HCT116 (cell line): ENCODE measurements around the gene DPF1. TPM values are rescaled to one million over a fixed set of nuclear protein-coding genes. Genes with fewer than 3 reads are reported as not detected.

Experiments
- ATAC-seq: fragments of 200-7000 bp; cut with Tn5 transposase; 2 replicates; pipeline ENCODE4 v1.9.1; 2020; ENCODE audit warnings: mild to moderate bottlenecking, moderate library complexity
- BruUV-seq: library from RNA; stranded (reverse); fragments of 400-500 nt; replicated peaks from 2 replicates; lab custom pipeline; 2021; lab: Mats Ljungman, UMichigan
- CTCF ChIA-PET: fragments of 300-600 bp; sonication (Branson Sonifier 250); formaldehyde crosslinking; loops from one replicate; lab custom pipeline; 2021; ENCODE audit warnings: antibody characterized with exemption; lab: Charles Lee
- POLR2A ChIA-PET: fragments of 300-600, 350-600 bp; sonication (Branson Sonifier 250); formaldehyde crosslinking; loops from one replicate; lab custom pipeline; 2021; ENCODE audit warnings: antibody characterized with exemption; lab: Charles Lee
- RAD21 ChIA-PET, 2 experiments: fragments of 300-600 bp; sonication (Branson Sonifier 250); formaldehyde crosslinking; loops; one replicate each; lab custom pipeline; 2023; ENCODE audit warnings: low total read pairs in 2 of 2; ENCODE audit not compliant: uncharacterized antibody in 2 of 2, unreplicated experiment in 2 of 2, low non-redundant PET in 1 of 2; lab: Charles Lee
- DNase-seq: peaks from one replicate; pipeline ENCODE4 v3.0.0-alpha.2; 2010; ENCODE audit warnings: low read depth, low spot score
- H2AFZ ChIP-seq: fragments of 200-600 bp; shearing (Covaris generic), sonication (generic); 2 replicates; pipeline ENCODE4 v1.6.1; 2017; ENCODE audit warnings: low read depth, mixed run types, mixed read lengths, antibody characterized with exemption, low read length; ENCODE audit not compliant: poor library complexity, severe bottlenecking
- H3K27ac ChIP-seq: 2 replicates; pipeline ENCODE4 v1.5.1; 2012; ENCODE audit warnings: low read depth, low read length
- H3K27me3 ChIP-seq: fragments of 200-600 bp; sonication (generic); 2 replicates; pipeline ENCODE4 v1.6.1; 2016; ENCODE audit warnings: mixed run types, low read length, mixed read lengths; ENCODE audit not compliant: insufficient read depth
- H3K36me3 ChIP-seq, 2 experiments: fragments of 200-500 bp in 1 of 2; fragments of 200-600 bp in 1 of 2; sonication (Bioruptor generic) in 1 of 2; sonication (generic) in 1 of 2; 2 replicates each; pipeline versions ENCODE4 v1.5.1 to v1.6.1; 2014 to 2016; ENCODE audit warnings: low read length in 2 of 2, inconsistent platforms in 1 of 2, mixed read lengths in 1 of 2, mixed run types in 1 of 2; ENCODE audit not compliant: insufficient read depth in 2 of 2, control insufficient read depth in 1 of 2
- H3K4me1 ChIP-seq, 2 experiments: fragments of 200-600 bp in 1 of 2; sonication (generic) in 1 of 2; 2 replicates each; pipeline versions ENCODE4 v1.5.1 to v1.6.1; 2012 to 2017; ENCODE audit warnings: low read length in 2 of 2, inconsistent platforms in 1 of 2, mild to moderate bottlenecking in 1 of 2, mixed read lengths in 1 of 2, mixed run types in 1 of 2, moderate library complexity in 1 of 2; ENCODE audit not compliant: insufficient read depth in 2 of 2, control insufficient read depth in 1 of 2
- H3K4me2 ChIP-seq: fragments of 200-600 bp; sonication (generic); 2 replicates; pipeline ENCODE4 v1.6.1; 2017; ENCODE audit warnings: mixed run types, low read length, mixed read lengths
- H3K4me3 ChIP-seq, 2 experiments: fragments of 200-600 bp in 1 of 2; sonication (generic) in 1 of 2; replicated peaks in 1 of 2; 2 replicates each; pipeline ENCODE4 v1.5.1; 2011 to 2016; ENCODE audit warnings: low read length in 2 of 2, control low read depth in 1 of 2, low read depth in 1 of 2, mild to moderate bottlenecking in 1 of 2, mixed read lengths in 1 of 2, mixed run types in 1 of 2
- H3K79me2 ChIP-seq: fragments of 200-600 bp; sonication (generic); 2 replicates; pipeline ENCODE4 v1.6.1; 2017; ENCODE audit warnings: mild to moderate bottlenecking, mixed run types, low read length, moderate library complexity, mixed read lengths; ENCODE audit not compliant: insufficient read depth
- H3K9ac ChIP-seq: fragments of 200-600 bp; sonication (generic); 2 replicates; pipeline ENCODE4 v1.6.1; 2016; ENCODE audit warnings: low read length, mixed read lengths
- H3K9me2 ChIP-seq: fragments of 200-600 bp; sonication (generic), shearing (Covaris generic); 2 replicates; pipeline ENCODE4 v1.6.1; 2017; ENCODE audit warnings: mixed run types, mild to moderate bottlenecking, moderate library complexity; ENCODE audit not compliant: insufficient read depth
- H3K9me3 ChIP-seq, 2 experiments: fragments of 200-500 bp in 1 of 2; fragments of 200-600 bp in 1 of 2; sonication (Bioruptor generic) in 1 of 2; sonication (generic) in 1 of 2; 2 replicates each; pipeline ENCODE4 v1.6.1; 2014 to 2017; ENCODE audit warnings: low read length in 2 of 2, mixed read lengths in 2 of 2, inconsistent platforms in 1 of 2, low read depth in 1 of 2, mild to moderate bottlenecking in 1 of 2, mixed run types in 1 of 2, moderate library complexity in 1 of 2; ENCODE audit not compliant: control insufficient read depth in 1 of 2, insufficient read depth in 1 of 2
- H4K20me1 ChIP-seq: fragments of 200-600 bp; sonication (generic), shearing (Covaris generic); 2 replicates; pipeline ENCODE4 v1.6.1; 2017; ENCODE audit warnings: mixed run types, mild to moderate bottlenecking, moderate library complexity; ENCODE audit not compliant: insufficient read depth
- CEBPB ChIP-seq: IDR thresholded peaks from 2 replicates; pipeline ENCODE4 v1.6.1; 2012; ENCODE audit warnings: low read depth
- EGR1 ChIP-seq: IDR thresholded peaks from 2 replicates; pipeline ENCODE4 v1.6.1; 2012; ENCODE audit warnings: low read depth
- EZH2 ChIP-seq: fragments of 200-600 bp; sonication (generic); IDR thresholded peaks from 2 replicates; pipeline ENCODE4 v1.6.1; 2017; ENCODE audit warnings: antibody characterized with exemption, mixed run types
- EZH2phosphoT487 ChIP-seq: fragments of 200-600 bp; IDR thresholded peaks from 2 replicates; pipeline ENCODE4 v1.6.1; 2018; ENCODE audit warnings: antibody characterized with exemption, borderline replicate concordance
- POLR2A ChIP-seq: IDR thresholded peaks from 2 replicates; pipeline ENCODE4 v1.7.0; 2011; ENCODE audit warnings: borderline replicate concordance; ENCODE audit not compliant: insufficient read depth, insufficient read length; ENCODE audit errors: extremely low read depth
- REST ChIP-seq: IDR thresholded peaks from 2 replicates; pipeline ENCODE4 v1.6.1; 2012; ENCODE audit warnings: low read depth
- YY1 ChIP-seq: IDR thresholded peaks from 2 replicates; pipeline ENCODE4 v1.6.1; 2011; ENCODE audit warnings: low read length, low read depth, moderate library complexity, mild to moderate bottlenecking; ENCODE audit not compliant: insufficient replicate concordance; ENCODE audit errors: extremely low read depth
- ZNF274 ChIP-seq: fragments of 200-500 bp; sonication (Bioruptor generic); IDR thresholded peaks from 2 replicates; pipeline ENCODE4 v1.6.1; 2014; ENCODE audit warnings: mild to moderate bottlenecking, low read depth, low read length, inconsistent platforms
- intact Hi-C: fragments of 100-400 bp; cut with micrococcal nuclease; formaldehyde crosslinking; loops from 2 replicates; pipeline ENCODE4 v1.10.0; 2022
- total RNA-seq: library from RNA; stranded (reverse); gene quantifications from one replicate; pipeline ENCODE4 v1.2.1, GENCODE V29; 2021; ENCODE audit not compliant: unreplicated experiment

The DPF1 gene
- total RNA-seq, 1 experiment from 2014 or later = 9.7 TPM

DNA sequence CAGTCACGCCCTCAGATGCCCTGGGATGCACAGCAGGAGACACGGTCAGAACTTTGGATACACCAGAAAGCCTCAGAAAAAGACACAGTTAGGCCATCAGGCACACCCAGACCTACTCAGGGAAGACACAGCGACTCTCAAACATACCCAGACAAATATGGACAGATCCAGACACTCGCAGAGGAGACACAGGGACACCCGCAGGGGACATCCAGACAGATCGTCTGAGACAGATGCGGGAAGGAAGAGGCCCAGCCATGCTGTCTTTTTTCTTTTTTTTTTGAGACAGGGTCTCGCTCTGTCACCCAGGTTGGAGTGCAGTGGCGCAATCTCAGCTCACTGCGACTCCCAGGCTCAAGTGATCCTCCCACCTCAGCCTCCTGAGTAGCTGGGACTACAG, 4.8 kb downstream of the DPF1 start:
- Histone ChIP-seq H3K9me2 (no peaks in the 10 kb centered on the region), H2AFZ (no peak overlapping the region), H3K27me3 (no peaks in the 10 kb centered on the region), H3K27ac (no peak overlapping the region), H3K4me2 (no peak overlapping the region), H3K9me3 (no peaks in the 10 kb centered on the region), H3K36me3 (peaks cover 0 to 2% of the 10 kb centered on the region in 2 experiments; a peak in 1 of 4 replicates), H3K4me1 (peaks cover 0 to 8% of the 10 kb centered on the region in 2 experiments; a peak in 2 of 4 replicates), H3K9ac (no peak overlapping the region), H4K20me1 (no peaks in the 10 kb centered on the region)
- BruUV-seq = no TSS peak
- CTCF ChIA-PET = no interaction called here
- intact Hi-C loops = no loop called here
- DNase-seq (no peak), ATAC-seq (no peak)
- POLR2A ChIA-PET = no interaction called here
- RAD21 ChIA-PET = no interaction called here
- TF ChIP-seq ZNF274 = no peak
- TF ChIP-seq EGR1 = no peak
- no peak for TF ChIP-seq CEBPB
- TF ChIP-seq YY1 = no peak
- TF ChIP-seq EZH2phosphoT487 = no peak
- TF ChIP-seq REST = no peak
- TF ChIP-seq POLR2A = no peak
- TF ChIP-seq EZH2 = no peak
- TF ChIP-seq, all 23 proteins: peak for 0
- H3K4me3 ChIP-seq = no peak overlapping the region
- H3K79me2 ChIP-seq = no peaks in the 10 kb centered on the region
